Activated T-cell treated with anti-CD3 and anti-CD28 coated beads, Interleukin-2, amount 50 U/mL, for 24 hours (primary cell): ENCODE measurements around the gene MSMB.
"Not testable (repeated sequence)": the region's sequence is repeated elsewhere in the genome, so short reads cannot be mapped to it uniquely, and the experiment has no call there.

Experiments used
- DNase-seq: peaks from one replicate; pipeline ENCODE4 v3.0.0-alpha.2; 2020
- H3K27ac Mint-ChIP-seq: 2 replicates; pipeline ENCODE4 v1.8.0; 2020; ENCODE audit warnings: mild to moderate bottlenecking, mixed read lengths
- H3K27me3 Mint-ChIP-seq: 2 replicates; pipeline ENCODE4 v1.8.0; 2020; ENCODE audit warnings: mixed read lengths
- H3K36me3 Mint-ChIP-seq: 2 replicates; pipeline ENCODE4 v1.8.0; 2020; ENCODE audit warnings: low read depth, mixed read lengths
- H3K4me1 Mint-ChIP-seq: 2 replicates; pipeline ENCODE4 v1.8.0; 2020; ENCODE audit warnings: low read depth, mixed read lengths
- H3K4me3 Mint-ChIP-seq: 2 replicates; pipeline ENCODE4 v1.8.0; 2020; ENCODE audit warnings: mild to moderate bottlenecking, moderate library complexity, mixed read lengths
- H3K9me3 Mint-ChIP-seq: 2 replicates; pipeline ENCODE4 v1.8.0; 2020; ENCODE audit warnings: mixed read lengths

MSMB gene

DNA sequence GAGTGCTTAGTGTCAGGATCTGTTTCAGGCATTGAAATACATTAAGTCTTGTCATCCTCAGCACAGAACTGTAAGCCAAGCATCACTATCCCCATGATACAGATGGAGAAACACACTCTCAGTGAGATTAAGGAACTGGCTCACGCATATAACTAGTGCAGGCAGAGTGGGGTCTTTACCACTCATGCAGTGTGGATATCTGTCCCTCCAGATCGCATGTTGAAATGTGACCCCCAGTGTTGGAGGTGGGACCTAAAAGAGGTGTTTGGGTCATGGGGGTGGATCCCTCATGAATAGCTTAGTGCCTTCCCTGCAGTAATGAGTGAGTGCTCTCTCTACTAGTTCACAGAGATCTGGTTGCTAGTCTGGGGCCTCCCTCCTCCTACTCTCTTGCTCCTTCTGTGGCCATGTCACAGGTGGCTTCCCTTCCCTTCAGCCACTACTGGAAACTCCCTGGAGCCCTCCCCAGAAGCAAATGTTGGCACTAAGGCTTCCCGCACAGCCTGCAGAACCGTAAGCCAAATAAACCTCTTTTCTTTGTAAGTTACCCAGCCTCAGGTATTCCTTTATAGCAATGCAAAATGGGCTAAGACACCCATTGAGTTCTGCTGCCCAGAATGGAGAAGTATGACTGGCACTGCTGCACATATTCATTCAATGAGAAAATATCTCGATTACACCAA, 31.8 kb upstream of the MSMB start:
- Mint-ChIP-seq H3K9me3 (peaks cover under 1% of the 10 kb centered on the region), H3K4me3 (no peak overlapping the region), H3K4me1 (peaks cover 17% of the 10 kb centered on the region), H3K27me3 (no peaks in the 10 kb centered on the region), H3K27ac (no peak overlapping the region), H3K36me3 (no peaks in the 10 kb centered on the region)
- no peak for DNase-seq

DNA sequence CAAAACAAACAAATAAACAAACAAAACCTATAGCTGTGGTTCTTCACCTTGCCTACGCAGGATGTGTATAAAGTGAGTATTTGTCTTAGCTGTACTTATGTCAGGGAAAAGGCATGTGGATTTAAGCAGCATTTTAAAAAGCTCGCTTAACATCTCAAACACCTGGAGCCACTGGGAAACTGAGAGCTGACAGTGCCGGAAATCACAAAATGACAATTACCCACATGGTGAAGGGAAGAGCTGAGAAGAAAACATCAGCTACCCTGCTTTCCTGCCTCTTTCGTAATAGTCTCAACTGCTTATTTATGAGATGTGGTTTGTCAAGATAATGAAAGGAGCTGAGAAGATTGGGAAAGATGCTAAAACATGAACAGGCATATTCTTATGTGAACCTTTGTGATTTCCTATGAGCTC, 31.1 kb upstream of the MSMB start:
- Mint-ChIP-seq H3K27me3 (no peaks in the 10 kb centered on the region), H3K9me3 (no peaks in the 10 kb centered on the region), H3K27ac (no peak overlapping the region), H3K4me3 (no peak overlapping the region), H3K36me3 (no peaks in the 10 kb centered on the region), H3K4me1 (peaks cover 17% of the 10 kb centered on the region)
- no peak for DNase-seq

DNA sequence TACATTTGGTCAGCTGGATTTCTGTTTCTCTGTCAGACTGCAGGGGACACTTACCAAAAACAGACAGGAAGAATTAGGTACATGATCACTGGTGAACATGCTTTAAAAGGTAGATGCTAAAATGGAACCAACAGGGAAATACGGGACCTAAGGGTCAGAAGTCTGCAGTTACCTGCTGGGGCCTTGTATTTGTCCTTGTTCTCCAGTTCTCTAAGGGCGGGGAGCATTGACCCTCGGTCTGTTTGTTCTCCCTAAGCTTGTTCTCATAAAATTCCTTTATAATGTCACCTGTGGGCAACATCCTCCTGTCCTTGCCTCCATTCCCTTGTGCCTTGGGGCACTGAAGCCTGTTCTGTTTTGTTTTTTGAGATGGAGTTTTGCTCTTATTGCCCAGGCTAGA, 29.8 kb upstream of the MSMB start:
- peaks cover 14% of the 10 kb centered on the region for H3K4me1 Mint-ChIP-seq
- no peaks in the 10 kb centered on the region for H3K36me3 Mint-ChIP-seq
- no peak for DNase-seq
- H3K27me3 Mint-ChIP-seq: no peaks in the 10 kb centered on the region
- no peaks in the 10 kb centered on the region for H3K9me3 Mint-ChIP-seq
- no peak overlapping the region for H3K4me3 Mint-ChIP-seq
- no peak overlapping the region for H3K27ac Mint-ChIP-seq

DNA sequence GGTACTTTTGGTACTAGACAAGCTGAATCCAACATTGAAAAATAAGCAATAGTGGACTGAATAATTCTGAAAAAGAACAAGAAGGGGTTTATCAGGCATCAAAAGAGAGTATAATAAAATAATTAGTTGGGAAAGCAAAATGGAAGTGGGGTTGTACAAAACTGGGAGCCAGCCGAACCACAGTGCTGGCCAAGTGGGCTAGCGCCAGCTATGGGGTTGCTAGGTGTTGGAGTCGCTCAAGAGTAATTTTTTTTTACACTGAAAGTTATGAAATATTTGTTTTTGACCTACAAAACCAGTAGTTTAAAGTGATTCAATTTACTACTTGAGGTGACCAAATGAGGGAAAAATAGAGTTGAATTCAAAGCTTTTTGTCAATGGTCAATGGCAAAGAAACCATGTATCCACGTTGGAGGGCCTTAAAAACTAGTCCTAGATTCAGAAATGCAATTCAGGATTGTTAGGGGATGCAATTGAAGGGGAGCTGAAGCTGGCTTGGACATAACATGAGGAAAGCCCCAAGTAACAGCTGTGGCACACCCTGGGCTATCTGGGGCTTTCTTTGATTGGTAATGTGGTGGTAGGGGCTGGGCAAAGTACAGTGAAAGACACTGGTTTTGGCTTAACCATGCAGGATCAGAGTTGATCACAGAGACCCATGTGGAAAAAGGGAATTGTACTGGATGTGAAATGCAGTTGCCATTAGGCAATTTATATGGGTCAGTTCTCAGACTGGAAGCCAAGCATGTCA, 28.3 kb upstream of the MSMB start:
- no peaks in the 10 kb centered on the region for H3K36me3 Mint-ChIP-seq
- H3K9me3 Mint-ChIP-seq: no peaks in the 10 kb centered on the region
- H3K27ac Mint-ChIP-seq: no peak overlapping the region
- H3K27me3 Mint-ChIP-seq: no peaks in the 10 kb centered on the region
- DNase-seq: no peak
- no peak overlapping the region for H3K4me3 Mint-ChIP-seq
- H3K4me1 Mint-ChIP-seq: peaks cover 15% of the 10 kb centered on the region

DNA sequence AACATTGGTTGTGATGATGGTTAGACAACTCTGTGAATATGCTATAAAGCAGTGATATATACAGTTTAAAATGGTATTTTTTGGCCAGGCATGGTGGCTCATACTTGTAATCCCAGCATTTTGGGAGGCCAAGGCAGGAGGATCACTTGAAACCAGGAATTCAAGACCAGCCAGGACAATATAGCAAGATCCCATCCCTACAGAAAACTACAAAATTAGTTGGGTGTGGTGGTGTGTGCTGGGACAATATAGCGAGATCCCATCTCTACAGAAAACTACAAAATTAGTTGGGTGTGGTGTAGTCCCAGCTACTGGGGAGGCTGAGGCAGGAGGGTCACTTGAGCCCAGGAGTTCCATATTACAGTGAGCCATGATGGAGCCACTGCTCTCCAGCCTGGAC, 27.5 kb upstream of the MSMB start:
- Mint-ChIP-seq H3K36me3 (no peaks in the 10 kb centered on the region), H3K27ac (no peak overlapping the region), H3K9me3 (no peaks in the 10 kb centered on the region), H3K27me3 (no peaks in the 10 kb centered on the region), H3K4me1 (peaks cover 15% of the 10 kb centered on the region), H3K4me3 (no peak overlapping the region)
- no peak for DNase-seq

DNA sequence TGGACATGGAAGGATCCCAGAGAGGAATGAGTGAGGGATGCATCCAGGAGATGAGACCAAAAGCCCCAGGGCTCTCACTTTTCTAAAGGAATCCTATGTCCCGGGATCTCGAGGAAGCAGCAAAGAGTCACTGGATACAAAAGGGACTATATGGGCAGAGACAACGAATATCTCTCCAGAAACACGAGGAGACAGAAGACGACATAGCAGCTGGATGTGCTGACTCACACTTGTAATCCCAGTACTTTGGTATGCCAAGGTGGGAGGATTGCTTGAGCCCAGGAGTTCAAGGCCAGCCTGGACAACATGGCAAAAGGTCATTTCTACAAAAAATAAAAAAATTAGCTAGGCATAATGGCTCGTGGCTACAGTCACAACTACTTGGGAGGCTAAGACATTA, 24.7 kb upstream of the MSMB start:
- Mint-ChIP-seq H3K36me3 (no peaks in the 10 kb centered on the region), H3K27me3 (no peaks in the 10 kb centered on the region), H3K4me3 (no peak overlapping the region), H3K27ac (no peak overlapping the region), H3K9me3 (no peaks in the 10 kb centered on the region), H3K4me1 (peaks cover 3% of the 10 kb centered on the region)
- no peak for DNase-seq

DNA sequence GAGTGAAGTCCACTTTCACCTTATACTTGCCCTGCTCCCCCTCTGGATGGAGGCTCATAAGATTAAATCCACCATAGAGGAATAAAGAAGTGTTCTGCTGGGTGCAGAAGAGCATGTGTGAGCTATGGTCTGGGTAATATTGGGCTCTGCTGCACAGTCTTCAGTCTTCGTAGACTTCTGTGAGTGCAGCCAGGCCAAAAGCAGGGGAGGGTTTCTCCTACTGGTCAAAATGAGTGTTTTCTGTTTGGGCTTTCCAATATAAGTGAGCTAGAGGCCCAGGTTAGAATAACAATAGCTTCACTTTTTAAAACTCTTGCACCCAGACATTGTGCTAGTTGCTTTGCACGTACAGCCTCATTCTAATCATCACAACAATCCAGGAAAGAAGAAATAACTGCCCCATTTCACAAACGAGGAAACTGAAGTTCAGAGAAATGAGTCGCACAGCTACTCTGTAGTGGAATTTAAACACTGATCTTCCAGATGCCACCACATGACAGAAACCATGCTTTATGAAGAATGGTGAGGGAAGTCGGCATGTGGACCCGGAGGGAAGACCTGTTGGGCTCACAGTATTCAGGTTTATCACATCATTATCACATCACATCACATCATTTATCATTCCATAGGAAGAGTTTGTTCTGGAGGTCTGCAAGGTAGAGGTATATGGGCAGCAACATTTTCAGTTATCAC, 23.8 kb upstream of the MSMB start:
- H3K4me1 Mint-ChIP-seq: peaks cover 3% of the 10 kb centered on the region
- no peaks in the 10 kb centered on the region for H3K9me3 Mint-ChIP-seq
- no peak for DNase-seq
- H3K36me3 Mint-ChIP-seq: no peaks in the 10 kb centered on the region
- no peak overlapping the region for H3K27ac Mint-ChIP-seq
- no peak overlapping the region for H3K4me3 Mint-ChIP-seq
- H3K27me3 Mint-ChIP-seq: no peaks in the 10 kb centered on the region

DNA sequence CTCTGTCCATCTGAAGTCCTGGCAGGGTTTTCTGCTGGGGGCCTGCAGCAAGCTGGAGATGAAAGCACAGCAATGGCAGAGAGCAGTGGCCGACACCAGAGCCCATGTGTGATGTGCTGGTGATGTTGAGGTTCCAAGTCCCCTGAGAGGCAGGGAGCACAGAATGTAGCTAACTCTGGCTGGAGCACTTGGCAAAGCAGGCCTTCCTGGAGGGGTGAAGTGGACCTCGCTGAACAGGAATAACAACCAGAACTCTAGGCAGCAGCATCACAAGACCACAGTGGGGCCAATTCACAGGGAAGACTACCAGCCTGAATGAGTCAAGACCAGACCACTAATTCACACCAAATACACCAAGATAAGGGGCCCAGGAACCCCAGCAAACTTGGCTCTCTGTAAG, 22.8 kb upstream of the MSMB start:
- Mint-ChIP-seq H3K27ac (no peak overlapping the region), H3K4me1 (peaks cover 3% of the 10 kb centered on the region), H3K27me3 (no peaks in the 10 kb centered on the region), H3K9me3 (no peaks in the 10 kb centered on the region), H3K36me3 (no peaks in the 10 kb centered on the region), H3K4me3 (no peak overlapping the region)
- no peak for DNase-seq

DNA sequence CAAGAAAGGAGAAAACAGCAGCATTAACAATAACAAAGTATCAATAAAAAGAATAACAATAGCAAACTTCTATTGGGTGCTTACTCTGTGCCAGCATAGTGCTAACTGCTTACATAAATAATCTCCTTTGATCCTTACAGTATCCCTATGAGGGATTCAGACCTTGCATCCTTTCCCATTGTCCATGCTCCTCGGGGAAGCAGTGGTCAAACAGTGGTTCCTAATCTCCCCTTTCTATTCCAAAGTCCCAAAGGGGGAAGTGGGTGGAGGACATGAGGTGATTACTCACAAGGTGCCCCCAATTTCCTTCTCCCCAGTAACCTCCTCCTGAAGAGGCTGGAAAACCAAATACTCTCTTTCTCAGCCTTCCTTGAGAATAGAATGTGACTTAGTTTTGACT, 22.0 kb upstream of the MSMB start:
- Mint-ChIP-seq H3K27me3 (no peaks in the 10 kb centered on the region), H3K27ac (no peak overlapping the region), H3K9me3 (no peaks in the 10 kb centered on the region)

DNA sequence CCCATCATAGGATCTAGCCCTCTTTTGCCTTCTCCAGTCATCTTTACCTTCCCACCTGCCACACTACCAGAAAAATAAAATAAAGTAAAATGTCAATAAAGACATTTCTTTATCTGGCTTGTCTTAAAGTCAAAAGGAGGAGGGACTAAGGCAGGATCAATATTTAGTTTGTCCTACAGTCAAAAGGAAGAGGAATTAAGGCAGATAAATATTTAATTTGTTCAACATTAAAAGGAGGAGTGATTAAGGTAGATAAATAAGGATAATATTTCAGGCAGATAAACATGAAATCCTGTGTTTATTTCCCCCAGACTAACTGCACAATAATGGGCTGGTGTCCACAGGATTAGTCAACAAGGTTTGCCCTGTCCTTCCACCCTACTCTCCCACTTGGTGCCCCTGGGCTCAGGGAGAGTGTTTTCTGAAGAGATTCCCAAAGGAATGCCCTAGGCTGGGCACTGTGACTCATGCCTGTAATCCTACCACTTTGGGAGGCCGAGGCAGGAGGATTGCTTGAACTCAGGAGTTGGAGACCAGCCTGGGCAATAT, 18.3 kb upstream of the MSMB start:
- Mint-ChIP-seq H3K27me3 (no peaks in the 10 kb centered on the region), H3K36me3 (no peaks in the 10 kb centered on the region), H3K27ac (no peak overlapping the region), H3K9me3 (no peaks in the 10 kb centered on the region), H3K4me3 (no peak overlapping the region), H3K4me1 (no peaks in the 10 kb centered on the region)
- no peak for DNase-seq

More for the DNA sequence above, 22.0 kb upstream of the MSMB start:
- peaks cover 3% of the 10 kb centered on the region for H3K4me1 Mint-ChIP-seq
- H3K36me3 Mint-ChIP-seq: no peaks in the 10 kb centered on the region
- DNase-seq: no peak
- H3K4me3 Mint-ChIP-seq: no peak overlapping the region

DNA sequence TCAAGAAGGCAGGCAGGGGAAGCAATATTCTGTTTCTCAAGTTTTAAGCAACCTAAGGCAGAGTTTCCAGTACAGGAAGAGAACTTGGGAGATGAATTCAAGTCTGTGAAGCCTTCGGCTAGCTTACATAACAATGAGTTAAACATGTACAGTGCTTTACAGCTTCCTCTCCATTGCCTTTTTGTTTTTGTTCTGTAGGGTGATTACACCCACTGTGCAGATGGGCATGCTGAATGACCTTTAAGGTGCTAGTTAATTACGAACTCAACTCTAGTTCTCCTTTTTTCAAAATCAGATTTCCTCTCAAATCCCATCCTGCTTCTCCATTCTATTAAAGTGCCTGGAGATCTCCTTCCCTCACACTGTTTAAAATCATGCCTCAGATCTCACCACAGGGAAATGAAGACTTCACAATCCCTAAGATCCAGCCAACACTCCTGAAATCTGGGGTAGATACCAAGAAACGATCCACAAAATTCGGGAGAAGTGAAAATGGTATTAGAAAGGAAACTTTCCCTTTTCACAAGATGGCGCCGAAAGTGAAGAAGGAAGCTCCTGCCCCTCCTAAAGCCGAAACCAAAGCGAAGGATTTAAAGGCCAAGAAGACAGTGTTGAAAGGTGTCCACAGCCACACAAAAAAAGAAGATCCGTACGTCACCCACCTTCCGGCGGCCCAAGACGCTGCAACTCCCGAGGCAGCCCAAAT, 16.8 kb upstream of the MSMB start:
- no peaks in the 10 kb centered on the region for H3K36me3 Mint-ChIP-seq
- DNase-seq: no peak
- H3K4me3 Mint-ChIP-seq: no peak overlapping the region
- H3K27me3 Mint-ChIP-seq: no peaks in the 10 kb centered on the region
- H3K4me1 Mint-ChIP-seq: no peaks in the 10 kb centered on the region
- H3K9me3 Mint-ChIP-seq: no peaks in the 10 kb centered on the region
- H3K27ac Mint-ChIP-seq: no peak overlapping the region

DNA sequence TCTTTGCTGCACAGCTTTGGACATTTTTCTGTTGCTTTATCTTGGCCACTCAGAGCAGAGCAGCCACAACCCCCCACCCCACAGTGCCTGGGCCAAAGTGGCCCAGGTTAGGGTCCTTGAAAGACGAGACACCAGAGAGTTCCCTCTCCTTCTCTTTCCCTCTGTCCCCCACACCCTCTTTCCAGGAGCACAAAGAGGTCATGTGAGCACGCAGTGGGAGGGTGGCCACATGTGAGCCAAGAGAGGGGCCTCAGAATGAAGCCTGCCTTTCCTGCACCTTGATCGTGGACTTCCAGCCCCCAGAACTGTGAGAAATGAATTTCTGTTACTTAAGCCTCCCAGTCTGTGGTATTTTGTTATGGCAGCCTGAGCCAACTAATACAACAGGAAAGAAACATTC, 14.6 kb upstream of the MSMB start:
- no peak for DNase-seq
- Mint-ChIP-seq H3K4me3 (no peak overlapping the region), H3K27me3 (no peaks in the 10 kb centered on the region), H3K9me3 (peaks cover 7% of the 10 kb centered on the region), H3K4me1 (no peaks in the 10 kb centered on the region), H3K27ac (no peak overlapping the region), H3K36me3 (no peaks in the 10 kb centered on the region)

DNA sequence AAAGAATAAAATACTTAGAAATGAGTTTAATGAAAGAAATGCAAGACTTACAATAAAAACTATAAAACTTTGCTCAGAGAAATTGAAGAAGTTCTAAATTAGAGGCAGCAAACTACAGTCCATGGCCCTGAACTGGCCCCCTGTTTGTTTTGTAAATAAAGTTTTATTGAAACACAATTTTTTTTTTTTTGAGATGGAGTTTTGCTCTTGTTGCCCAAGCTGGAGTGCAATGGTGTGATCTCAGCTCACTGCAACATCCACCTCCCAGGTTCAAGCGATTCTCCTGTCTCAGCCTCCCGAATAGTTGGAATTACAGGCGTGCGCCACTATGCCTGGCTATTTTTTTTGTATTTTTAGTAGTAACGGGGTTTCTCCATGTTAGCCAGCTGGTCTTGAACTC, 11.9 kb upstream of the MSMB start:
- not testable (repeated sequence) for H3K4me3 Mint-ChIP-seq, H3K27me3 Mint-ChIP-seq, H3K27ac Mint-ChIP-seq, H3K4me1 Mint-ChIP-seq, H3K9me3 Mint-ChIP-seq, H3K36me3 Mint-ChIP-seq, DNase-seq

DNA sequence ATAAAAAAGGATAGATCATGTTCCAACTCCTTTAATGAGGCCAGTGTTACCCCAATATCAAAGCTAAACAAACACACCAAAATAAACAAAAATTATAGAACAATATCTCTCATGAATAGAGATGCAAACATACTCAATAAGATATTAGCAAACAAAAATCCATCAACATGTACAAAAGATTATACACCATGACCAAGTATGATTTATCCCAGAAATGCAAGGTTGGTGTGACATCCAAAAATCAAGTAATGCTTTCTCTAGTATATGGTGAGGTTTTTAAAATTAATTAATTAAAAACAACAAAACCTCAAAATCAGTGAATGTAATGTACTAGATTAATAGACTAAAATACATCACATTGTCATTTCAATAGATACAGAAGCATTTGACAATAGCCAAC, 11.0 kb upstream of the MSMB start:
- Mint-ChIP-seq H3K4me3 (no peak overlapping the region), H3K36me3 (no peaks in the 10 kb centered on the region), H3K27ac (no peak overlapping the region), H3K27me3 (no peaks in the 10 kb centered on the region), H3K4me1 (no peaks in the 10 kb centered on the region), H3K9me3 (peaks cover 7% of the 10 kb centered on the region)
- no peak for DNase-seq
